ENCODE data around the gene ARHGEF25. TPM values are rescaled to one million over a fixed set of nuclear protein-coding genes. Genes with fewer than 3 reads are reported as not detected.

The ARHGEF25 gene
- total and polyA plus RNA-seq, 2 donors (not counting 1 experiment from before 2014, with no cell fraction given) = 0.12 TPM; not detected in 1

- intact Hi-C loops (cut with micrococcal nuclease) = loop anchor here (2.0 kb wide), 1 partner anchor 59 kb away; the partner anchor contains the start of gene MBD6
- TF ChIP-seq EZH2 (IDR thresholded peaks at IDR 0.05; ENCODE audit: borderline replicate concordance, insufficient read depth, low read depth, low read length, poor library complexity, severe bottlenecking) (no peak), CTCF (IDR thresholded peaks at IDR 0.05) (no peak)
- DNase-seq (no peak), ATAC-seq (ENCODE audit: low read depth) (no peak)
- Mint-ChIP-seq H3K4me3 (no peak overlapping the region), H3K4me1 (peaks cover 2% of the 10 kb centered on the region), H3K27ac (no peak overlapping the region), H3K27me3 (peaks cover 14% of the 10 kb centered on the region), H3K9me3 (ENCODE audit: insufficient read depth) (no peaks in the 10 kb centered on the region)
- Histone ChIP-seq H3K27me3 (replicated peaks in 1 of 4; ENCODE audit: control extremely low read depth in 1 of 4, control insufficient read depth in 3 of 4, insufficient read depth in 4 of 4, low read length in 3 of 4) (peaks cover 0 to 41% (median 5%) of the 10 kb centered on the region in 4 experiments), H4K20me1 (ENCODE audit: control insufficient read depth, insufficient read depth, low read length, poor library complexity, severe bottlenecking) (no peaks in the 10 kb centered on the region), H3K9me3 (ENCODE audit: control extremely low read depth in 1 of 3, control insufficient read depth in 2 of 3, insufficient read depth in 1 of 3, low read length in 2 of 3) (no peaks in the 10 kb centered on the region), H3K79me2 (ENCODE audit: control insufficient read depth, insufficient read depth, low read length) (no peaks in the 10 kb centered on the region), H3K27ac (ENCODE audit: low read length in 2 of 2) (no peak overlapping the region), H3K36me3 (replicated peaks in 1 of 2; ENCODE audit: control extremely low read depth in 1 of 2, control insufficient read depth in 1 of 2, extremely low read depth in 1 of 2, insufficient read depth in 2 of 2, low read length in 1 of 2) (no peaks in the 10 kb centered on the region), H3K4me3 (ENCODE audit: control extremely low read depth in 1 of 5, extremely low read depth in 1 of 5, insufficient read depth in 1 of 5, low read depth in 2 of 5, low read length in 4 of 5) (no peak overlapping the region), H3K4me1 (ENCODE audit: control insufficient read depth in 2 of 2, insufficient read depth in 2 of 2, low read length in 2 of 2) (peaks cover 0 to 3% of the 10 kb centered on the region in 2 donors), H2AFZ (ENCODE audit: insufficient read depth, low read depth, low read length, poor library complexity, severe bottlenecking) (no peak overlapping the region), H3K9ac (ENCODE audit: low read length) (no peak overlapping the region), H3K4me2 (replicated peaks; ENCODE audit: low read depth, low read length, poor library complexity, severe bottlenecking) (no peak overlapping the region)
- WGBS (ENCODE audit: insufficient coverage) = 100% methylated on average over 1 of the region's 1 CpG
- POLR2A ChIA-PET = no interaction called here
- CTCF ChIA-PET = interaction anchor here (1.3 to 7.2 kb wide), 8 partner anchors 11 to 111 kb away, joined by 3 to 122 read pairs (median 24); partner anchors contain the start of genes ARHGEF25, B4GALNT1 and PIP4K2C
Measured at GRCh38 chr12:57581802-57582201, 29.4 kb upstream of the ARHGEF25 start.

- ATAC-seq (ENCODE audit: low read depth) (no peak), DNase-seq (no peak)
- H3K4me2 ChIP-seq (replicated peaks; ENCODE audit: low read depth, low read length, poor library complexity, severe bottlenecking) = no peak overlapping the region
- POLR2A ChIA-PET = no interaction called here
- H3K27me3 ChIP-seq (replicated peaks in 1 of 4; ENCODE audit: control extremely low read depth in 1 of 4, control insufficient read depth in 3 of 4, insufficient read depth in 4 of 4, low read length in 3 of 4) = peaks cover 0 to 41% (median 5%) of the 10 kb centered on the region in 4 experiments
- no peak overlapping the region for H3K27ac ChIP-seq (ENCODE audit: low read length in 2 of 2)
- no peaks in the 10 kb centered on the region for H3K36me3 ChIP-seq (replicated peaks in 1 of 2; ENCODE audit: control extremely low read depth in 1 of 2, control insufficient read depth in 1 of 2, extremely low read depth in 1 of 2, insufficient read depth in 2 of 2, low read length in 1 of 2)
- no peaks in the 10 kb centered on the region for H4K20me1 ChIP-seq (ENCODE audit: control insufficient read depth, insufficient read depth, low read length, poor library complexity, severe bottlenecking)
- no peaks in the 10 kb centered on the region for H3K79me2 ChIP-seq (ENCODE audit: control insufficient read depth, insufficient read depth, low read length)
- Mint-ChIP-seq H3K27me3 (peaks cover 14% of the 10 kb centered on the region), H3K27ac (no peak overlapping the region), H3K4me1 (peaks cover 2% of the 10 kb centered on the region), H3K4me3 (no peak overlapping the region), H3K9me3 (ENCODE audit: insufficient read depth) (no peaks in the 10 kb centered on the region)
- H3K4me1 ChIP-seq (ENCODE audit: control insufficient read depth in 2 of 2, insufficient read depth in 2 of 2, low read length in 2 of 2) = peaks cover 0 to 3% of the 10 kb centered on the region in 2 donors
- H3K9me3 ChIP-seq (ENCODE audit: control extremely low read depth in 1 of 3, control insufficient read depth in 2 of 3, insufficient read depth in 1 of 3, low read length in 2 of 3) = no peaks in the 10 kb centered on the region
- CTCF ChIA-PET = interaction anchor here (0.8 to 7.2 kb wide), 13 partner anchors 10 to 322 kb away, joined by 3 to 122 read pairs (median 17); partner anchors contain the start of genes ARHGEF25, B4GALNT1, PIP4K2C and TSPAN31
- WGBS (ENCODE audit: insufficient coverage) = no CpG with 5 or more reads among the region's 1 CpG
- no peak overlapping the region for H3K9ac ChIP-seq (ENCODE audit: low read length)
- intact Hi-C loops (cut with micrococcal nuclease) = loop anchor here (2.0 kb wide), 1 partner anchor 60 kb away; the partner anchor contains the start of gene MBD6
- no peak overlapping the region for H3K4me3 ChIP-seq (ENCODE audit: control extremely low read depth in 1 of 5, extremely low read depth in 1 of 5, insufficient read depth in 1 of 5, low read depth in 2 of 5, low read length in 4 of 5)
- no peak overlapping the region for H2AFZ ChIP-seq (ENCODE audit: insufficient read depth, low read depth, low read length, poor library complexity, severe bottlenecking)
- TF ChIP-seq EZH2 (IDR thresholded peaks at IDR 0.05; ENCODE audit: borderline replicate concordance, insufficient read depth, low read depth, low read length, poor library complexity, severe bottlenecking) (no peak), CTCF (IDR thresholded peaks at IDR 0.05) (no peak)
Measured at GRCh38 chr12:57582440-57582839, 28.8 kb upstream of the ARHGEF25 start.

All from B cell (primary cell).